Head of caudate nucleus (tissue), 42 donors: Measurements from ENCODE around the gene SPSB3.

Experiments
- DNase-seq, 42 donors: peaks; one replicate each; pipeline versions ENCODE4 v3.0.0 to v3.0.0-alpha.2; 2020 to 2021; ENCODE audit warnings: mixed read lengths in 7 of 42
- intact Hi-C: fragments of 100-400 bp; cut with DNase I; formaldehyde crosslinking; loops from one replicate; pipeline ENCODE4 v1.15.0; 2022

Gene SPSB3

GRCh38 chr16:1779234-1779701 lies 3.1 kb downstream of the SPSB3 start:
- DNase-seq, result no peak
- intact Hi-C loops, result no loop called here

GRCh38 chr16:1778200-1779179 lies 3.9 kb downstream of the SPSB3 start:
- intact Hi-C loops, result no loop called here
- DNase-seq, result no peak

- intact Hi-C loops, result no loop called here
- no peak for DNase-seq
These were observed 4.8 kb downstream of the SPSB3 start for GRCh38 chr16:1777375-1778199.

- intact Hi-C loops, result no loop called here
- no peak for DNase-seq
These were observed 5.4 kb downstream of the SPSB3 start for GRCh38 chr16:1776991-1777374.

- DNase-seq, result no peak
- intact Hi-C loops, result no loop called here
These were observed 5.8 kb downstream of the SPSB3 start for GRCh38 chr16:1776672-1776955.

GRCh38 chr16:1775846-1776671 lies 6.3 kb downstream of the SPSB3 start:
- intact Hi-C loops, result no loop called here
- DNase-seq, result no peak

GRCh38 chr16:1775006-1775845 lies 7.1 kb downstream of the SPSB3 start:
- no peak for DNase-seq
- intact Hi-C loops, result no loop called here

GRCh38 chr16:1774448-1774780 lies 8.0 kb downstream of the SPSB3 start:
- intact Hi-C loops, result no loop called here
- DNase-seq, result no peak

GRCh38 chr16:1773703-1774447 lies 8.5 kb downstream of the SPSB3 start:
- DNase-seq, result peak in 17 of 42 donors; percentile 15 to 63 (median 37)

GRCh38 chr16:1772908-1773702 lies 9.3 kb downstream of the SPSB3 start, which contains the start of gene MRPS34:
Gene MRPS34, minus strand, starts transcription at chr16:1773134. Its CDS starts 15 bp downstream, at chr16:1773119.
- peak in 41 of 42 donors; percentile 56 to 92 (median 84) for DNase-seq
- intact Hi-C loops, result no loop called here

More at GRCh38 chr16:1773703-1774447, 8.5 kb downstream of the SPSB3 start:
- intact Hi-C loops, result no loop called here

- intact Hi-C loops, result no loop called here
These were observed 9.9 kb downstream of the SPSB3 start, which contains the start of gene EME2 for GRCh38 chr16:1772362-1772907. Gene EME2, plus strand, starts transcription at chr16:1772810. Its CDS starts 418 bp downstream, at chr16:1773228.

GRCh38 chr16:1771864-1772361 lies 10.5 kb downstream of the SPSB3 start:
- intact Hi-C loops, result no loop called here
- DNase-seq, result no peak

More at GRCh38 chr16:1772362-1772907, 9.9 kb downstream of the SPSB3 start, which contains the start of gene EME2:
- DNase-seq, result peak in 27 of 42 donors; percentile 19 to 68 (median 52)

GRCh38 chr16:1771188-1771863 lies 11.0 kb downstream of the SPSB3 start, which contains the start of gene NME3:
Gene NME3, minus strand, starts transcription at chr16:1771543. Its CDS starts 9 bp downstream, at chr16:1771534.
- intact Hi-C loops, result no loop called here
- peak; percentile 65 to 92 (median 84) for DNase-seq

GRCh38 chr16:1770328-1771187 lies 11.8 kb downstream of the SPSB3 start:
- peak in 41 of 42 donors; percentile 38 to 84 (median 63) for DNase-seq
- intact Hi-C loops, result no loop called here
